ENCODE data around the gene RAPGEF4.

The RAPGEF4 gene

DNA sequence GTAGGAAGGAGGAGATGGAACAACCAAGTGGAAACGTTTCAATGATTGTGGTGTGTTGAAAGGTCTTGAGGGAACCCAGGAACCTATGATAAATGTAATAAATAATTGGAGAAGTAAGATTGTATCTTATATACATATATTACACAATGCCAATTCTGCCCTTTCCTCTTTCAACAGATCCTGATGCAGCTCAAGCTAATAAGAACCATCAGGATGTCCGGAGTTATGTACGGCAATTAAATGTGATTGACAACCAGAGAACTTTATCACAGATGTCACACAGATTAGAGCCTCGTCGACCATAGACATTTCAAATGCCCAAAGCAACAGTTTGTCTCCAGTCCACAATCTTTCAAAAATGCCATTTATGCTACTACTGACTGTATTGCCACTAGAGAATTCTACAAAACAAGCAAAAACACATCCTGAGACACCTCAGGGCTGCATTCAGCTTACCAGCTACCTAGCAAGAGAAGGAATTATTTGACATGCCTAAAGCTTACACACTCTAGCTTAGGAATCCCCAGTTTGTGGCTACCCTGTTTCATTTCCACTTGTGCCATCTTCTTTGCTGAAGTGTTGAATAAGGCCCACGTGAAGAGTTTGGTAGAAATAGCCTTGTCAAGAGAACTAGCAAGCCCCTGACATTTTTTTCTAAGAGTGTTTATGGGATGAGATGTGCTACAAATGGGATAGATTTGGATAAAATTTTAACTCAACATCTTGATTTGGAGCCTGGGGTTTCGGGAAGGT is 316.0 kb downstream of the RAPGEF4 start:
- Histone ChIP-seq H3K9me3 (ENCODE audit: control insufficient read depth, insufficient read depth, low read length) (no peaks in the 10 kb centered on the region), H3K36me3 (ENCODE audit: control insufficient read depth, low read length) (no peaks in the 10 kb centered on the region), H3K27me3 (ENCODE audit: control insufficient read depth, low read length) (no peaks in the 10 kb centered on the region), H3F3A (ENCODE audit: control insufficient read depth, insufficient read depth) (no peaks in the 10 kb centered on the region), H3K4me1 (ENCODE audit: control insufficient read depth, low read length) (no peaks in the 10 kb centered on the region), H3K79me2 (ENCODE audit: control insufficient read depth, low read length) (no peaks in the 10 kb centered on the region), H3K4me2 (ENCODE audit: low read length) (no peak overlapping the region), H3K9me2 (replicated peaks; ENCODE audit: control insufficient read depth, low read length) (no peaks in the 10 kb centered on the region), H3K4me3 (ENCODE audit: low read length) (no peak overlapping the region), H3K27ac (ENCODE audit: low read depth, low read length) (no peak overlapping the region), H4K20me1 (ENCODE audit: control insufficient read depth, insufficient read depth, low read depth, low read length) (no peaks in the 10 kb centered on the region)
- TF ChIP-seq, protein P1, sequence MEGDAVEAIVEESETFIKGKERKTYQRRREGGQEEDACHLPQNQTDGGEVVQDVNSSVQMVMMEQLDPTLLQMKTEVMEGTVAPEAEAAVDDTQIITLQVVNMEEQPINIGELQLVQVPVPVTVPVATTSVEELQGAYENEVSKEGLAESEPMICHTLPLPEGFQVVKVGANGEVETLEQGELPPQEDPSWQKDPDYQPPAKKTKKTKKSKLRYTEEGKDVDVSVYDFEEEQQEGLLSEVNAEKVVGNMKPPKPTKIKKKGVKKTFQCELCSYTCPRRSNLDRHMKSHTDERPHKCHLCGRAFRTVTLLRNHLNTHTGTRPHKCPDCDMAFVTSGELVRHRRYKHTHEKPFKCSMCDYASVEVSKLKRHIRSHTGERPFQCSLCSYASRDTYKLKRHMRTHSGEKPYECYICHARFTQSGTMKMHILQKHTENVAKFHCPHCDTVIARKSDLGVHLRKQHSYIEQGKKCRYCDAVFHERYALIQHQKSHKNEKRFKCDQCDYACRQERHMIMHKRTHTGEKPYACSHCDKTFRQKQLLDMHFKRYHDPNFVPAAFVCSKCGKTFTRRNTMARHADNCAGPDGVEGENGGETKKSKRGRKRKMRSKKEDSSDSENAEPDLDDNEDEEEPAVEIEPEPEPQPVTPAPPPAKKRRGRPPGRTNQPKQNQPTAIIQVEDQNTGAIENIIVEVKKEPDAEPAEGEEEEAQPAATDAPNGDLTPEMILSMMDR (IDR thresholded peaks at IDR 0.05; ENCODE audit: low read depth, low read length, poor library complexity, severe bottlenecking), result no peak

DNA sequence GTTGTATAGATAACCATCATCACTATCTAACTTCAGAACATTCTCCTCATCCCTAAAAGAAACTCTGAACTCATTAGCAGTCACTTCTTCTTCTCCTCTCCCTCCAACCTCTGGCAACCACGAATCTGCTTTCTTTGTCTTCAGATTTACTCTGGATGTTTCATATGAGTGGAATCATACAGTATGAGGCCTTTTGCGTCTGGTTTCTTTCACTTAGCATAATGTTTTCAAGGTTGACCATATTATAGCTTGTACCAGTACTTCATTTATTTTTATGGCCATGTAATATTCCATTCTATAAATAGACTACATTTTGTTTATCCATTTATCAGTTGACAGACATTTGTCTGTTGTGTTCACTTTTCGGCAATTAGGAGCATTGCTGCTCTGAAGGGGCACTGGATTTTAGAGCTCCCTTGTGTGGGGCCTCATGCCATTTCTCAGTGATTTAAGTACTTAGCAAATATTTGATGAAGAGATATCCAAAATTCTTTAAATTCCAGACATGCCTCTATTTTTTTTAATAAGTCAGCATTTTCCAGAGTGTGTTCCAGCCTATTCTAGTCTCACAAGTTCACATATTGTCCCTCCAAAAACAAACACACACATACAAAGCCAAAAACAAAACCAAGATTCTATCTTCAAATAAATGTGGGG is 317.5 kb downstream of the RAPGEF4 start:
- Histone ChIP-seq H3K9me2 (replicated peaks; ENCODE audit: control insufficient read depth, low read length) (no peaks in the 10 kb centered on the region), H3K27me3 (ENCODE audit: control insufficient read depth, low read length) (no peaks in the 10 kb centered on the region), H4K20me1 (ENCODE audit: control insufficient read depth, insufficient read depth, low read depth, low read length) (no peaks in the 10 kb centered on the region), H3K4me2 (ENCODE audit: low read length) (no peak overlapping the region), H3K36me3 (ENCODE audit: control insufficient read depth, low read length) (no peaks in the 10 kb centered on the region), H3F3A (ENCODE audit: control insufficient read depth, insufficient read depth) (no peaks in the 10 kb centered on the region), H3K79me2 (ENCODE audit: control insufficient read depth, low read length) (no peaks in the 10 kb centered on the region), H3K9me3 (ENCODE audit: control insufficient read depth, insufficient read depth, low read length) (peaks cover 1% of the 10 kb centered on the region; the same call in 1 of the 2 replicates), H3K27ac (ENCODE audit: low read depth, low read length) (no peak overlapping the region), H3K4me3 (ENCODE audit: low read length) (no peak overlapping the region), H3K4me1 (ENCODE audit: control insufficient read depth, low read length) (peaks cover 3% of the 10 kb centered on the region)
- TF ChIP-seq EZH2phosphoT487 (IDR thresholded peaks at IDR 0.05; ENCODE audit: borderline replicate concordance, low read length), result no peak
- TF ChIP-seq, protein P1 (IDR thresholded peaks at IDR 0.05; ENCODE audit: low read depth, low read length, poor library complexity, severe bottlenecking), result no peak

DNA sequence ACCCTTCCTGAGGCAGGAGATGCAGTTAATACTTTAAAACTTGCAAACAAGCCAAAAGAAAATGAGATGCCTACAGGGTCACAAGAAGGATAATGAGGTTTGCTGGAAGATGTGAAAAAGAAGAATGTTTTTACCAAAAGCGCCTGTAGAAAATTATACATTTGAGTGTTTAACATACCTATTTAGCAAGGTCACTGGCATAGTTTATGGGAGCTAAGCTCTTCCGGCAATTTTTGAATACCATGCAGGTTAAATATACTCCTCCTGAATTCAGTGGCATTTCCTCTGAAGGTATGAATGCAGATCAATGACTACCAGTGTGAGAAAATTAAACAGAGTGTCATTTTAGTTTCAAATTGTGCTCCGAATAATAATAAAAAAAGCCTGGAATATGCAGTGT is 318.8 kb downstream of the RAPGEF4 start:
- no peaks in the 10 kb centered on the region for H3K9me2 ChIP-seq (replicated peaks; ENCODE audit: control insufficient read depth, low read length)
- no peak overlapping the region for H3K4me2 ChIP-seq (ENCODE audit: low read length)
- H3K36me3 ChIP-seq (ENCODE audit: control insufficient read depth, low read length), result no peaks in the 10 kb centered on the region
- no peaks in the 10 kb centered on the region for H3F3A ChIP-seq (ENCODE audit: control insufficient read depth, insufficient read depth)
- no peaks in the 10 kb centered on the region for H3K79me2 ChIP-seq (ENCODE audit: control insufficient read depth, low read length)
- H3K27ac ChIP-seq (ENCODE audit: low read depth, low read length), result no peak overlapping the region
- H3K4me1 ChIP-seq (ENCODE audit: control insufficient read depth, low read length), result peaks cover 16% of the 10 kb centered on the region
- no peaks in the 10 kb centered on the region for H4K20me1 ChIP-seq (ENCODE audit: control insufficient read depth, insufficient read depth, low read depth, low read length)
- H3K9me3 ChIP-seq (ENCODE audit: control insufficient read depth, insufficient read depth, low read length), result peaks cover 4% of the 10 kb centered on the region; the same call in 1 of the 2 replicates
- no peaks in the 10 kb centered on the region for H3K27me3 ChIP-seq (ENCODE audit: control insufficient read depth, low read length)
- TF ChIP-seq, protein P1 (IDR thresholded peaks at IDR 0.05; ENCODE audit: low read depth, low read length, poor library complexity, severe bottlenecking), result no peak
- TF ChIP-seq EZH2phosphoT487 (IDR thresholded peaks at IDR 0.05; ENCODE audit: borderline replicate concordance, low read length), result no peak
- H3K4me3 ChIP-seq (ENCODE audit: low read length), result no peak overlapping the region
